ENCODE results near the gene KCNQ1. TPM values are rescaled to one million over a fixed set of nuclear protein-coding genes. Genes with fewer than 3 reads are reported as not detected.

The KCNQ1 gene
- total and polyA plus RNA-seq, 2 experiments from 2014 or later = not detected

DNA sequence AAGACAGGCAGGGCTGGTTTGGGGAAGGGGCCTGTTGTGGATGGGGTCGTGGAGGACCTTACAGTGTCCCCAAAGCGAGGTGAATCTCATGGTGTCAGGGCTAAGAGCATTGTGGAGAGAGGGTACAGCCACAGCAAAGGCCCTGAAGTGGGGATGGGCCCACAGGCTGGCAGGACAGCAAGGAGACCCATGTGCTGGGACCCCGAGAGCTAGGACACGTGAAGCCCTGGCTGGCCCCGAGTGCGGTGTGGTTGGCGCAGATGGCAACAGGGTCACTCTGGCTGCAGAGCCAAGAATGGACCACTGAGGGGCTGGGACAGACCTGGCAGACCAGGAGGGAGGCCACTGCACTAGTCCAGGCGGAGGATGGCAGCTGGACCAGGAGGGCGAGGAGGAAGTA, 285.0 kb downstream of the KCNQ1 start:
- H2AFZ ChIP-seq = no peak overlapping the region
- H3K9me3 ChIP-seq (ENCODE audit: low read depth) = no peaks in the 10 kb centered on the region
- no peaks in the 10 kb centered on the region for H3F3A ChIP-seq (ENCODE audit: insufficient read depth)
- TF ChIP-seq EZH2phosphoT487 (IDR thresholded peaks at IDR 0.05; ENCODE audit: insufficient read depth, low read depth) (no peak), EZH2 (IDR thresholded peaks at IDR 0.05; ENCODE audit: insufficient read depth, poor library complexity, severe bottlenecking) (no peak)
- H3K4me1 ChIP-seq (ENCODE audit: insufficient read depth) = no peaks in the 10 kb centered on the region
- no peak overlapping the region for H3K9ac ChIP-seq
- peaks cover 21% of the 10 kb centered on the region for H3K27me3 ChIP-seq (replicated peaks; ENCODE audit: insufficient read depth)
- no peak overlapping the region for H3K27ac ChIP-seq
- no peaks in the 10 kb centered on the region for H3K9me2 ChIP-seq (ENCODE audit: insufficient read depth)
- no peak overlapping the region for H3K4me2 ChIP-seq (ENCODE audit: unreplicated experiment)
- no peak overlapping the region for H3K4me3 ChIP-seq
- no peak for DNase-seq
- no peaks in the 10 kb centered on the region for H3K36me3 ChIP-seq (ENCODE audit: low read depth)
- no peaks in the 10 kb centered on the region for H4K20me1 ChIP-seq (ENCODE audit: insufficient read depth)
- H3K79me2 ChIP-seq (ENCODE audit: insufficient read depth) = no peaks in the 10 kb centered on the region
- in situ Hi-C loops (cut with MboI) = no loop called here
- WGBS, 2 experiments (ENCODE audit: low coverage in 1 of 2, low lambda C conversion rate in 2 of 2, missing lambda C conversion rate in 2 of 2) = 79 to 85% methylated on average over 9 of the region's 9 CpGs

GRCh38 chr11:2730272-2731129, 285.7 kb downstream of the KCNQ1 start:
- Histone ChIP-seq H3K4me2 (ENCODE audit: unreplicated experiment) (no peak overlapping the region), H3K9me2 (ENCODE audit: insufficient read depth) (no peaks in the 10 kb centered on the region), H3F3A (ENCODE audit: insufficient read depth) (no peaks in the 10 kb centered on the region), H2AFZ (no peak overlapping the region), H3K27ac (no peak overlapping the region), H3K79me2 (ENCODE audit: insufficient read depth) (no peaks in the 10 kb centered on the region), H3K4me3 (no peak overlapping the region), H3K36me3 (ENCODE audit: low read depth) (no peaks in the 10 kb centered on the region), H4K20me1 (ENCODE audit: insufficient read depth) (no peaks in the 10 kb centered on the region), H3K4me1 (ENCODE audit: insufficient read depth) (no peaks in the 10 kb centered on the region), H3K9ac (no peak overlapping the region), H3K9me3 (ENCODE audit: low read depth) (no peaks in the 10 kb centered on the region), H3K27me3 (replicated peaks; ENCODE audit: insufficient read depth) (peaks cover 18% of the 10 kb centered on the region)
- TF ChIP-seq EZH2phosphoT487 (IDR thresholded peaks at IDR 0.05; ENCODE audit: insufficient read depth, low read depth) = no peak
- TF ChIP-seq EZH2 (IDR thresholded peaks at IDR 0.05; ENCODE audit: insufficient read depth, poor library complexity, severe bottlenecking) = no peak
- DNase-seq = no peak
- 77 to 79% methylated on average over 16 of the region's 16 CpGs for WGBS, 2 experiments (ENCODE audit: low coverage in 1 of 2, low lambda C conversion rate in 2 of 2, missing lambda C conversion rate in 2 of 2)
- in situ Hi-C loops (cut with MboI) = no loop called here

GRCh38 chr11:2731130-2732125, 286.6 kb downstream of the KCNQ1 start:
- Histone ChIP-seq H3K4me1 (ENCODE audit: insufficient read depth) (no peaks in the 10 kb centered on the region), H3K9me2 (ENCODE audit: insufficient read depth) (no peaks in the 10 kb centered on the region), H3K4me2 (ENCODE audit: unreplicated experiment) (no peak overlapping the region), H3K9me3 (ENCODE audit: low read depth) (no peaks in the 10 kb centered on the region), H3F3A (ENCODE audit: insufficient read depth) (no peaks in the 10 kb centered on the region), H3K27me3 (replicated peaks; ENCODE audit: insufficient read depth) (peaks cover 18% of the 10 kb centered on the region), H3K9ac (no peak overlapping the region), H3K4me3 (no peak overlapping the region), H3K36me3 (ENCODE audit: low read depth) (no peaks in the 10 kb centered on the region), H3K27ac (no peak overlapping the region), H4K20me1 (ENCODE audit: insufficient read depth) (no peaks in the 10 kb centered on the region), H2AFZ (no peak overlapping the region), H3K79me2 (ENCODE audit: insufficient read depth) (no peaks in the 10 kb centered on the region)
- in situ Hi-C loops (cut with MboI) = no loop called here
- no peak for DNase-seq
- WGBS, 2 experiments (ENCODE audit: low coverage in 1 of 2, low lambda C conversion rate in 2 of 2, missing lambda C conversion rate in 2 of 2) = 78 to 79% methylated on average over 28 of the region's 28 CpGs
- no peak for TF ChIP-seq EZH2phosphoT487 (IDR thresholded peaks at IDR 0.05; ENCODE audit: insufficient read depth, low read depth)
- TF ChIP-seq EZH2 (IDR thresholded peaks at IDR 0.05; ENCODE audit: insufficient read depth, poor library complexity, severe bottlenecking) = no peak

- Histone ChIP-seq H3F3A (ENCODE audit: insufficient read depth) (no peaks in the 10 kb centered on the region), H3K36me3 (ENCODE audit: low read depth) (no peaks in the 10 kb centered on the region), H3K4me2 (ENCODE audit: unreplicated experiment) (no peak overlapping the region), H3K4me1 (ENCODE audit: insufficient read depth) (no peaks in the 10 kb centered on the region), H3K9me2 (ENCODE audit: insufficient read depth) (no peaks in the 10 kb centered on the region), H4K20me1 (ENCODE audit: insufficient read depth) (no peaks in the 10 kb centered on the region), H3K9me3 (ENCODE audit: low read depth) (no peaks in the 10 kb centered on the region), H2AFZ (no peak overlapping the region), H3K79me2 (ENCODE audit: insufficient read depth) (no peaks in the 10 kb centered on the region), H3K9ac (no peak overlapping the region), H3K27me3 (replicated peaks; ENCODE audit: insufficient read depth) (peaks cover 9% of the 10 kb centered on the region; the same call in 1 of the 2 replicates), H3K4me3 (no peak overlapping the region), H3K27ac (no peak overlapping the region)
- in situ Hi-C loops (cut with MboI) = no loop called here
- no peak for TF ChIP-seq EZH2 (IDR thresholded peaks at IDR 0.05; ENCODE audit: insufficient read depth, poor library complexity, severe bottlenecking)
- TF ChIP-seq EZH2phosphoT487 (IDR thresholded peaks at IDR 0.05; ENCODE audit: insufficient read depth, low read depth) = no peak
- 83% methylated on average over 28 to 32 of the region's 32 CpGs for whole genome bisulfite sequencing, 2 experiments (ENCODE audit: low coverage in 1 of 2, low lambda C conversion rate in 2 of 2, missing lambda C conversion rate in 2 of 2)
- DNase-seq = no peak
Measured at GRCh38 chr11:2732261-2732939, 287.6 kb downstream of the KCNQ1 start.
